Ovary (tissue), 3 donors: ENCODE measurements around the gene DOCK1.

Experiments
- CTCF ChIP-seq, 3 donors: fragments of 450-650 bp in 2 of 3; fragments of 200-600 bp in 1 of 3; IDR thresholded peaks; one replicate each; pipeline versions ENCODE4 v1.5.1 to v1.8.0; 2016 to 2022; ENCODE audit warnings: antibody characterized with exemption in 3 of 3, mild to moderate bottlenecking in 1 of 3
- EP300 ChIP-seq: sonication (generic); formaldehyde crosslinking; IDR thresholded peaks from one replicate; pipeline ENCODE4 v1.6.1; 2017; ENCODE audit warnings: antibody characterized with exemption
- POLR2A ChIP-seq: fragments of 450-650 bp; IDR thresholded peaks from one replicate; pipeline ENCODE4 v1.6.1; 2017; ENCODE audit warnings: antibody characterized with exemption, mild to moderate bottlenecking, moderate library complexity
- donor health status: DM: no; HTN: no; CAD: no.

GRCh38 chr10:127184582-127184981, 279.4 kb downstream of the DOCK1 start:
- TF ChIP-seq CTCF (IDR thresholded peaks at IDR 0.05) (no peak), POLR2A (no peak), EP300 (no peak)
